Stimulated activated CD8-positive, alpha-beta memory T cell treated with anti-CD3 and anti-CD28 coated beads, Interleukin-15, amount 100 ng/mL, for 48 hours (primary cell): ENCODE results near the gene ANO2.

Experiments
- DNase-seq, 2 donors: peaks; one replicate each; pipeline ENCODE4 v3.0.0-alpha.2; 2020; ENCODE audit warnings: low read depth in 2 of 2

Gene ANO2

DNA sequence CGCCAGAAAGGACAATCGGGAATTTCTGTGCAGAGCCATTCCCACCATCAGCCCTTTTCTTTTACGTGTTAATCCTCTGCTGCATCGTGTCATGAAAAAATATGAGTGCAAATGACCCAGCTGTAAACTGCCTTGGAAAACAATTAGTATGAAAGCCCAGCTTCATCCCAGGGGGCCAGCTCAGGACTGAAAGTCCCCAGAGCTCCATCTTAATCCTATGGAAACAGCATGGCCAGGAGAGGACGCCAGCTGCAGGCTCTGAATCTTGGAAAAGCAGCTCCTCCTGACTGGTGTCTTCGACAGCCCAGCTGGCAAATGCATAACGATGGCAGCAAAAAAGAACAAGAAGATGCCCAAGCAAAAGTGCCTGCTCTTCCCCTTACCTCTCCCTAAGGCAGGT is 321.6 kb downstream of the ANO2 start:
- DNase-seq, result no peak

DNA sequence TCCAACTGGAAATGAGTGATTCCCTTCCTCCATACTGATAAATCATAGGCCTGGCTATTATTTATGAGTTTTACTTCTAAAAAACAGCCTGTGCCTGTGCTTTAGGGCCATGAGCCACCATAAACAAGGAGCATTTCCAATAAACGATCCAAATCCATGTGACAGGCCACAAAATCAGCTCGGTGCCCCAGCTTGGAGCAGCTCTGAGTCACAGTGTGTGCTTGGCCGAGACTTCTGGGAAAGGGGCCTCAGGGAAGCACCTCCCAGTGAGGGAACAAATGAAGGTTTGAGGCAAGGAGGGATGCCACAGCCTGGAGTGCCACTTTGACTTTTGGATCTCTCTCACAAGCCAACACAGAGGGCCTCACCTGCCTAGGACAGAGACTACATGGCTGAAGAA is 322.8 kb downstream of the ANO2 start:
- no peak for DNase-seq

DNA sequence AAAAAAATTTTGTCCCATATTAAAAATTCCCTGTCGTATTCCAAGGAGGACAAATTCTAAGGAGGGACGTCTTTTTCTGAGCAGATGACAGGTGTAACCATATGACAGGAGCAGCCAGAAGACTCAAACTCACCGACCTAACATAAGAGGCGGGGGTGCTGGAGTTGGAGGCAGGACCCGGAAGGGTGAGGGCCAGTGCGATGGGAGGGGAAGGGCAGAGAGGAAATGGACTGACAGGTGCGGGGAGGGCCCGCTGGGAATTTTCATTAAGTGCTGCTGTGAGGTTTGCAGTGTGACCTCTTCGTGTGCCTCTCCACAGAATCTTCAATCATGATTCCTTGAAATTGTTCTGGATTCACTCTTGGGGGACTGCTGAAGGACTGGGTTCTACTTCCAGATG is 323.7 kb downstream of the ANO2 start:
- no peak for DNase-seq

DNA sequence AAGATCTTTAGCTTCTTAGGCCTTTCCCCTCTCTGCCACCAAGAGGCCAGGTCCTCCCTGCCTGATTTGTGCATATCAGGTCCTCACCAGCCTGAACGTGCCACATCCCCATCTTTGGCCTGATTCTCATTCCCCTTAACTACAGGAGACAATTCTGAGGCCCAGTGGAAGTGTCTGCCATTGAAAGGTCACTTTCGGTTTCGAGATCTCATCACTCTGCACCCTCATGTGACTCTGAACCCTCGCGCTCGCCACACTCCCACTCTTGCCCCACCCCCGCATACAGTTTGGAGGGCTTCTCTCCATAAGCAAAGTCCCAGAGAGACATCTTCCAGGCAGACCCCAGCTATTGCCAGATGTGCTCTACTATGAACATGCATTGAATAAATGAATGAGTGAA is 324.2 kb downstream of the ANO2 start:
- no peak for DNase-seq

DNA sequence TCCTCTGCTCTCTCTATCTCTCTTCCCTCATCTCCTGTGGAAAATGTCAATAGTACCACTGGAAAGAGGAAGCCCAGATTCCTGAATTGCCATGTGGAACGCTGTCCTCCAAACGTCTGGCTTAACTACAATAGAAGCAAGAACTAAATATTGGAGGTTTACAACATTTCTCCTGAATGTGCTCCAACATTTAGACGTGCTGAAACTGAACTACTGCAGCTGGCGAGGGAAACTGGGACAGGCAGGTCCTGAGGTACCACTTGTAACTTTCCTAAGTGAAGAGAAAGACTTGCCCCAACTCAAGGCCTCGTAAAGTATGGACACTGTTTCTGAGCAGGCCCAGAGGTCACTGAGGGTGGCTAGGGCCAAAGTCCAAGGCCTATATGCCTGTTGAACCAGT is 325.4 kb downstream of the ANO2 start:
- DNase-seq, result no peak

DNA sequence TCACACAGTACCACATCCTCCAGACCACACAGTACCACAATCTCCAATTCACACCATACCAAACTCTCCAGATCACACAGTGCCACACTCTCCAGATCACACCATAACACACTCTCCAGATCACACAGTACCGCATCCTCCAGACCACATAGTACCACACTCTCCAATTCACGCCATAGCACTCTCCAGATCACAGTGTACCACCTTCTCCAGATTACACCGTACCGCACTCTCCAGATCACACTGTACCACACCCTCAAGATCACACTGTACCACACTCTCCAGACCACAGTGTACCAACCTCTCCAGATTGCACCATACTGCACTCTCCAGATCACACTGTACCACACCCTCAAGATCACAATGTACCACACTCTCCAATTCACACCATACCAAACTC is 328.2 kb downstream of the ANO2 start:
- no peak for DNase-seq

DNA sequence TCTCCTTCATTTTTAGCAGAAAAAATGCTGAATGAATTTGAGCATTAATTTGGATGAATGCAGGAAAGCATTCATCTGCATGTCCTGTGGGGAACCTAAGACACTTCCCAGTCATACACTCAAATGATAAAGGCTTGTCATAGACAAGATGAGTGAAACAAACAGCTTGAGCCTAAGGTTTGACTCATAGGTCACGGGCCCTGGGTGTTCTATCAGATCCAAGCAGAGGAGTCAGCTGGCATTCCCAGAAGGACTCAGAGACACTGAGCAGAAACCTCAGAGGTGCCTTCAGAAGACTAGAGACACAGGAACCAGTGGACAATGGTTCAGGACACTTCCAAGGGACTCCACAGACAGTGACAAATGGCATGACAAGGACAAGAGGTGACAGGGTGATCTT is 329.3 kb downstream of the ANO2 start:
- no peak for DNase-seq

DNA sequence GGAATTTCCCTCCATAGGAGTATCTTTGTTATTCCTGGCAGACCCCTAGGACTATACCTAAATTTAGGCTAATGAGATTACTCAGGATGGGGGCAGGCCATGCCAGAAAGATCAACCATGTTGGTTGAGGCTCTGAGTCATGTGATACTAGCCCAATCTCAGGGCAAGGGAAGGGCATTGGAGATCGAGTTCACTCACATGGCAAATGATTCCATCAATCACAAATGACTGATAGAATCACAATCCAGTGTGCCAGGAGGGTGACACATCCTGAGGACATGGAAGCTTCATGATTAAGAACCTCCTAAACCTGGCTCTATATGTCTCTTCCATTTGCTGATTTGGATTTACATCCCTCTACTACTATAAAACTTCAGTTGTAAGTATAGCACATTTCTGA is 330.8 kb downstream of the ANO2 start:
- no peak for DNase-seq

DNA sequence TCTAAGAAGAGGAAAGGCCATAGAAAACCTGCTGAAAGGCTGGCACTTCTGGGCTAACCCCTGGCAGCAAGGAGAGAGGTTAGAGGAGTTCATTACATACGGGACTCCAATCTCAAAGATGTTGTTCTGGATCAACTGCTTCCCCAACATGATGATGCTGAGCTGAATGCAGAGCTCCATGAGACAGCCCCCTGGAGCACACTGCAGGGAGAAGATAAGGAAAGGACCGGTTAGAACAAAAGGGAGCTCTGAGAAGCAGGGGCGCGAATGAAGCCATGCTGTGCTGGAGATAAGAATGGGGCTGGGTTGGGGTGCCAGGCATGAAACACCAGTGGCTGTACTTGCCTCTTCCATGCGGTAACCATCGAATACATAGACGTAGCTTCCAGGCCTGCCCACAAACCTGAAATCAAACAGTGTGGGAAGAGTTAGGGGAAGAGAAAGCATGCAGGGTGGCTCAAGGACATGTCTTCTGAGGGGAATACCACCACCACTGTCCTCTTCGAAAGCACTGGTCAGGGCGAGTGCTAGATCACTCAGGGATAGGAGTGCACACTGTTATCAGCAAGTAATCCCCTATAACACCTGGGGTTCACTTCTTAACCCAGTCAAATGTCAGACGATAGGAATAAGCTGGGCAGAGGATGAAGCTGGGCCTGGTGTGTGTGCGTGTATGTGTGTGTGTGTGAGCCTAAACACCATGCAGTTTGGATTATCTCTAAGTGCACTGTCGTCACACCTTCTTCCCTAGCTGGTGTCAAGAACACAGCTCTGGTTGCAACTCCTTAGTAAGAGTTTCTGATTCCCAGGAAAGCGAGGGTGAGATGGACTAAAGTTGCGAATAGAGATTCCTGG is 332.3 kb downstream of the ANO2 start:
- DNase-seq, result no peak

DNA sequence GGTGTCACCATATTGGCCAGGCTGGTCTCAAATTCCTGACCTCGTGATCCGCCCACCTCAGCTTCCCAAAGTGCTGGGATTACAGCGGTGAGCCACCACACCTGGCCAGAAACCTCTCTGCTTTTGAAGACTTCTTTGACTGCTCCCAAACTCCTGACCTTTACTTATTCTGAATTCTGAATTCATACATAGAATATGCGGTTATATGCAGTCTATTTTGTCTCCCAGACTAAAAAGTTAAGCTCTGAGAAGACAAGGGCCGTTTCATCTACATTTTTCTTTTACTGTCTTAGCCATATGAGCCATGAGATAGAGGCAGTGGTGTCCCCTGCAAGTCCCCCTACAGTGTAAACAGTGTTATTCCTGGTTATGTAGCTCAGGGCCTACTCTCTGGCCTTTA is 333.9 kb downstream of the ANO2 start:
- no peak for DNase-seq

DNA sequence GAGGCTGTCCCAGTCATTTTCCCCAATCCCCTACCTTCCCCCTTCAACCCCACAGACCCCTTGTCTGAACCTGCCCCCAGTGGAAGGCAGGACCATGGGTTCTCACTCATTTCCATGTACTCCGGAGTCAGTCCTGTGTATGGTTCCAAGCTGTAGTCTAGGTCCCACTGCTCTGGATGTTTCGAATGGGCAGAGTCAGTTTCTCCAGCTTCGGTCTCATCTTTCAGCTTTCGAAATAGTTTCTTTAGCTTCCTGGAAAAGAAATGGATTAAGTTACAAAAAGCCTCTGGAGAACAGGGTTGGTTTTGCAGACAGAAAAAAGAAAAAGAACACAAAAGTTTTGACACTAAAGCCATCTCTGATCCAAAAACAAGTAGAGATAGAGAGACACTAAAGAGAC is 345.7 kb downstream of the ANO2 start:
- no peak for DNase-seq

DNA sequence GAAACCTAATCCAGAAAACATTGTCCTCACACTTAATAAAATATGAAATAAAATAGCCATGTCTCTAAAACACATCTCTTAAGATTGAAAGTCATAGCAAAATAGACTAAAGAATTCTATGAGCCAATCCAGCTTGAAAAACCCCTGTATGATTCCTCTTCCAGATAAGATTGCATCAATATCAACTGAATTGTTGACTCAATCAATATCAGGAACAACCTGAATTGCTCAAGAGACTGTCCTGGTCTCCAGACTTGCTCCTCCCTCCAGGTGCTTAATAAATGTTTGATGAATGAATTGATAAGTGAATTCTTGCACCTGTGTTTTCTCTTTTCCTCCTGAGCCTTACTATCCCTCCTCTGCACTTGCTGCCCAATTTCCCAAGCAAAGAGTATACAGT is 351.1 kb downstream of the ANO2 start:
- no peak for DNase-seq

DNA sequence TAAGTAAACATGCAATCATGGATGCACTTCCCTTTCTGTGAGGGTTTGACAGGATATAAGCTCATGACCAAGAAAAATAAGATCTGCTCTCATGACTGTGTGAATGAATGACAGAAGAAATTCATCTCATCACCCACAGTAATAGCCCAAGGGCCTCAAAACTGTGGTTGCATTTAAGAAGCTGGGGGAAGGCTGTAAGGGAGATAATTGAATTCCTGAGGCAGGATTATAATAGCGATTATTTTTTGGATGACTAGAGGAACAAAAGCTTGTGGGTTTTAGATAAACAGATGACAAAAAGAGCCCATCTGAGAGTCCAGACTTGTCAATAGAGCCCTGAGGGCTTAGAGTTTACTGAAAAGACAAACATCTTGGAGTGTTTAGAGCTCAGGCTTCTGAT is 352.0 kb downstream of the ANO2 start:
- no peak for DNase-seq

DNA sequence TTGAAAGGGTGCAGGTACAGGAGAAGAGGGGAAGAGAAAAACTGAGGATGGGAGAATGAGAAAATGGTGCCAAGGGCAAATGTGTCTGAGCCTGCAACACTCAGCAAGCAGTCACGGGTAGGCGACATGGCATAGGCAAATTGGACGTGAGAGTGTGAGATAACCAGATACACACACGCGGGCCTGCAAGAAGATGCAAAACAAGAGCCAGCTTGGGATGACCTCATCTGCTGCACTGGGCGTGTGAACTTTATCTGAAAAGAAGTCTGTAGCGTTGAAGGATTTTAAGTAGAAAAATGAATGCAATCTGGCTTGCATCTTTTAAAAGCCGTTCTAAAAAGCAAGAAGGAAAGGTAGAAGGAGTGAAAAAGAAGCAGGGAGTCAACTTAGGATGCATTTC is 352.7 kb downstream of the ANO2 start:
- DNase-seq, result no peak

DNA sequence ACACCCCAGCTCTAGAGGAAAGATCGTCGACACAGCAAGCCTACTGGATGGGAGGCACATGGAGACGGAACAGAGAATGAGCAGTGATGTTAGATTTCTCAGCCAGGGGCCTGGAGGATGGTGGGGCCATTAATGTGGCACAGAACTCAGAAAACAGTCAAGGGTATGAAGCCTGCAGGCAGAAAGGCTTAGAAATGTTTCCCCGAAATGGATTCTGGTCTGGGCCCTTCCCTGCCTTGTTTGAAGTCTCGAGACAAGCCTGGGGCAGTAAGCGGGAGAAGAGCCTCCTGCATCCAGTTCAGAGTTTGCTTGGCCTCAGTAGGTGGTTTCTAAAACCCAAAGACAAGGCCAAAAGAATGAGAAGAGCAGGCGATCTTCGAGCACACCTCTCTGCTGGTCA is 354.7 kb downstream of the ANO2 start:
- DNase-seq, result no peak

DNA sequence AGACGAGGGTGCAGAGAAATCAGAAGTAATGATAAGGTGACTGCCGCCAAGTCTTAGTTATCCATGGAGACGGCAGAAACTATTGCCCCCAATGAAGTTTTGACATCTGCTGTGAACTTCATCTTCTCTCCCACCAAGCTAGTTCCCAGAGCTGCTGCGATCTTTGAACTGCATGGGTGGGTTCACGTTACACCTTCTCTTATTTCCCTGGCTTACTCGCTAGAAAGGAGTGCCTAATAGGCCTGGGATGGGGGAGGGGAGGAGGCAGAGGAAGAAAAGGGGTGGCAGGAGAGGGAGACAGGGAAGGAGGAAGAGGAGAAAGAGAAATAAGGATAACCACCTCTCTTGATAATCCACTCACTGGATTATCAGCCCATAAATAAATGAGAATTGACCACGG is 356.0 kb downstream of the ANO2 start:
- DNase-seq, result no peak

DNA sequence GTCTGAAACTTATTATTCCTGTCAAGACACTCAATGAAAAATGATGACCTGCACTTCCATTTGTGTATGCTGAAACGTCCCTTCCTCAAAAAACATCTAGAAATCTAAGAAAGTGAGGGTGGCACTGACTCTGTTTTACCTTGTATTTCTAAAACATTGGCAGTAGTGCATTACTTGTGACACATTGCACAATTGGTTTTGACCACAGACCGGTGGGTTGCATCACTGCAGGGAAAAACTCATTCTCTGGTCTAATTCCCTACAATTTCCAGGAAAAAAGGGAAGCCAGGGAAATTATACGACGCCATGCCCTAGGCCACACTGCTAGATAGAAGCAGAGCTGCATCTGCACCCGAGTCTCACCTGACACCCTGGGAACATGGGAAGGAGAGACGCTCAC is 356.5 kb downstream of the ANO2 start:
- DNase-seq, result no peak

DNA sequence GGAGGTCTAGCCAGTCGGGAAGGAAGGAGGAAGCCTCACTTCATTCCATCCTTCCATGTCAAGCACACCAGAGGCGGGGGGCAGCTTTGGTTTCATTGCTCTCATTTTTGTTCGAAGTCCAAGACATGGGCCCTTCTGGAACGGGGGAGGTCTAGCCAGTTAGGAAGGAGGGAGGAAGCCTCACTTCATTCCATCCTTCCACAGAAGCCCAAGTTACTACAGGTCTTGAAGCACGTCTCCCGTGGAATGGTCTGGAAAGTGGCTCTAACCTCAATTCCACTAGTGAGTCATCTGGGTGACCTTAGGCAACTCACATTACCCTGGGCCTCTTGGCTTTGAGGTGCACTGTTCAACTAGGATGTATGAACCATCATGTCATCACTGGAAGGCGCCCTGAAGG is 356.9 kb downstream of the ANO2 start:
- DNase-seq, result no peak

DNA sequence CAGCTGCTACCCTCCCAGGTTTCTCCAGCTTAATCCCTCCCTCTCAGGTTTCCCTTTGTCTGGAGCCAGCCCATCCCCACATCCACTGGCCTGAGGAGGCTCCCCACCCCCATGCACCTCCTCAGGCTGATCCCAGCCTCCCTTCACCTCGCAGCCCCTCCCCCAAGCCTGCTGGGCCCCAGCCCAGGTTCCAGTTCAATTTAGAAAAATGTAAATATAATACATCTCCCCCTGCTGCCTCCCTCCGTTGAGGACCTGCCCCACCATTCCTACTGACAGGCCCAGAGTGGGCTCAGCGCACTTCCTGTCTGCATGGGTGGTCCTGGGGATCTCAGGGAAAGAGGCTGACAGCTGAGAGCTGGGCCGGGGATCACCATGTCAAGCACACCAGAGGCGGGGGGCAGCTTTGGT is 357.3 kb downstream of the ANO2 start:
- no peak for DNase-seq

DNA sequence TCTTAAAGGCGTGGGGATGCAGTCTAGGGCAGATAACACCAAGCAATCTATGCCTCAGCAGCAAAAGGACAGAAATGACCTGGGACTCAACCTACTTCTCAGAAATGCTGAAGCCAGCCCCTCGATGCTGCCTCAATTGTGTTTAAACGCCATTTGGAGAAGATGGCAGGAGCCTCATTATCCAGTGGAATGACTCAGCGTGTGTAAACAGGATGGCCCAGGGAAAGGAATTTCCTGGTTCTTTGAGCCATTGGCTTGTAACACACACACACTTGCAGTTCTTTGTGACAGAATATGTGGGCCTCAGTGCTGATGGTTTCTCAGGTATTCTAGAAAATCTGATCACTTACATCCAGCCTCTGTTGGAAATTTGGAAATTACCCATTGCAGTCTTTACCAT is 358.9 kb downstream of the ANO2 start:
- no peak for DNase-seq

DNA sequence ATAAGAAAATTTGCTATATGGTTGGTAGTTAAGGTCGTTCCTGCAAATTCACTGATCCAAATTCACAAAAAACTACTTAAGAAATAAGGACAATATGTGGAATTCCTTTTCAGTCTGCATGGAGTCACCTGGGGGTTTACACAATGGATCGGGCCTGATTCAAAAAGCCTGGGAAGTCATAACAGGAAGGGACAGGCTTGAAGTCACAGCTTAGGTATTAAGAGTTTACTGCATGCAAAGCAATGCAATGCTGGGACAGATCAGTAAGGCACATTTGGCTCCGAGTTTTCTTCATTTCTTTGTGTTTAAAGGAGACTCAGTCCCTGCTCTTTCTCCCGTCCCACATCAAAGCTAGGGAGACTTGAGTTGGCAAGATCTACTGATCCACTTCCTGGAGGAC is 359.9 kb downstream of the ANO2 start:
- no peak for DNase-seq

DNA sequence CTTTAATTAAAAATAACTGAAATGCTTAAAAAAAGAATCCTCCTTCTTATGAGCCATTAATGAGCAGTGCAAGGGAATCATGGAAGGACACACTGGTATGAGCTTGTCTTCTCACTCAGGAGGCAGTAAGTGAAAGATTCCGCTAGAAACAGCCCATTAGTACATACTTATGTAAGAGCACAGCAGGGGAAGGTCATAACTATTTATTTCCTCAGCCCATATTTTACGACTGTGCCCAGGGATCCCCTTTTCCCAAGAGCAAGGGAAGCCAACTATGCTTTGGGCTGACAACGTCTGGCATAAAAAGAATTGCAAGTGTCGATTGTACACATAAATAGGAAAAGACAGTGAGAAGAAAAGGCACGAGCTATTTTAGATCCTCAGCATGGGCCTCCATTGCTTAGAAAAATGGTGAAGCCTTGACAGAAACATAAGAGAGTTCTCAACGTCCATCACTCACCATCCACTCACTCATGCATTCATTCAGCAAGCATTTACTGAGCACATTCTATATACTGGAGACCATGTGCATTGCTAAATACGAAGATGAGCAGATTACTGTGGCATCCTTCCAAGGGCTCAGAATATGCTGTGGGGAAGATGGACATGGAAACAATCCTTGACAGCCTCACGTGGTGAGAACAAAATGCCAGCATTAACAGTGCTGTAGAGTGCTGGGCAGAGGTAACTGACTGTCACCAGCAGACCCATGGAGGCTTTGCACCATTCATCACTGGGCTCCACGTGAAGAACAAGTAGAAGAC is 360.5 kb downstream of the ANO2 start:
- no peak for DNase-seq

DNA sequence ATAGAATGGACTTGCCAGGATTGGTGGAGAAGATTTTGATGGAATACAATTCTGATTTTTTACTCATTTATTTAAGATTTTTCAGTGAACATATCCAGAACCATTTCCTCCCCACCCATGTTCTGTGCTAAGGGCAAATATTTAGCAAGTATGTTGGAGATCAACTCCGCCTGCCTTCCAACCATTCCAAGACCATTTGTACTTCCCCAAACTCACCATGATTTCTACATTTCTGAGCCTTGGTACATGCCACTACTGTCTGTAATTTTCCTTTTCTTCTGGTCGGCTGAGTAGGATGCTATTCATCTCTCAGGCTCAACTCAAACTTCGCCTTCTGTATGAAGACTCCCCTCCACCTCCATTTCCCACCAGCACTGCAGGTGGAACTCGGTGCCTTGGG is 362.5 kb downstream of the ANO2 start:
- no peak for DNase-seq
